HG03460 (cell line): Measurements from ENCODE around the gene DCAF8L1.
"Not testable (repeated sequence)": the region's sequence is repeated elsewhere in the genome, so short reads cannot be mapped to it uniquely, and the experiment has no call there.

Experiments
- ATAC-seq: cut with Tn5 transposase; IDR thresholded peaks from one replicate; pipeline ENCODE4 v1.9.1; 2021; ENCODE audit not compliant: unreplicated experiment

DCAF8L1 gene

GRCh38 chrX:27981349-27981748, at the start of gene DCAF8L1:
TSS of gene DCAF8L1 (minus strand) at chrX:27981449. CDS start at chrX:27981334, 115 bp downstream.
- no peak for ATAC-seq

- ATAC-seq: no peak
These were observed 41.1 kb upstream of the DCAF8L1 start for GRCh38 chrX:28022371-28022770.

- no peak for ATAC-seq
These were observed 35.6 kb upstream of the DCAF8L1 start for GRCh38 chrX:28016823-28017222.

GRCh38 chrX:28015993-28016392, 34.7 kb upstream of the DCAF8L1 start:
- no peak for ATAC-seq

- ATAC-seq: no peak
These were observed 29.6 kb upstream of the DCAF8L1 start for GRCh38 chrX:28010875-28011274.

GRCh38 chrX:27998666-27999065, 17.4 kb upstream of the DCAF8L1 start:
- no peak for ATAC-seq

- no peak for ATAC-seq
These were observed 16.4 kb upstream of the DCAF8L1 start for GRCh38 chrX:27997622-27998021.

GRCh38 chrX:27996132-27996531, 14.9 kb upstream of the DCAF8L1 start:
- no peak for ATAC-seq

GRCh38 chrX:27995611-27996010, 14.4 kb upstream of the DCAF8L1 start:
- ATAC-seq: no peak

GRCh38 chrX:27987862-27988646, 6.8 kb upstream of the DCAF8L1 start:
- no peak for ATAC-seq

GRCh38 chrX:27976934-27977333, 4.3 kb downstream of the DCAF8L1 start:
- not testable (repeated sequence) for ATAC-seq

- no peak for ATAC-seq
These were observed 5.0 kb downstream of the DCAF8L1 start for GRCh38 chrX:27976284-27976683.

GRCh38 chrX:27968878-27969277, 12.4 kb downstream of the DCAF8L1 start:
- ATAC-seq: no peak

GRCh38 chrX:27968352-27968751, 12.9 kb downstream of the DCAF8L1 start:
- ATAC-seq: no peak

- ATAC-seq: no peak
These were observed 14.3 kb downstream of the DCAF8L1 start for GRCh38 chrX:27966955-27967354.

GRCh38 chrX:27966492-27966891, 14.8 kb downstream of the DCAF8L1 start:
- no peak for ATAC-seq

- not testable (repeated sequence) for ATAC-seq
These were observed 15.9 kb downstream of the DCAF8L1 start for GRCh38 chrX:27965348-27965747.

GRCh38 chrX:27964432-27964831, 16.8 kb downstream of the DCAF8L1 start:
- no peak for ATAC-seq

GRCh38 chrX:27960410-27960809, 20.8 kb downstream of the DCAF8L1 start:
- not testable (repeated sequence) for ATAC-seq

- ATAC-seq: no peak
These were observed 28.1 kb downstream of the DCAF8L1 start for GRCh38 chrX:27953171-27953570.

- no peak for ATAC-seq
These were observed 47.9 kb downstream of the DCAF8L1 start for GRCh38 chrX:27933361-27933760.
